Hematopoietic multipotent progenitor cell (in vitro differentiated cells): Measurements from ENCODE around the gene CHST11. TPM values are rescaled to one million over a fixed set of nuclear protein-coding genes. Genes with fewer than 3 reads are reported as not detected.

Experiments
- DNase-seq, 3 donors: peaks; one replicate each; pipeline ENCODE4 v3.0.0-alpha.2; 2011 to 2015; ENCODE audit warnings: low read depth in 2 of 3, low spot score in 2 of 3
- total RNA-seq: library from RNA; depleted of rRNA; stranded (reverse); fragments of >200 nt; gene quantifications from one replicate; pipeline ENCODE4 v1.2.3, GENCODE V29; 2012

CHST11 gene
- 264 TPM for total RNA-seq

GRCh38 chr12:104456417-104456949, at the start of gene CHST11:
CHST11 (plus strand) TSS chr12:104456948.
- DNase-seq = peak; percentile 54 to 97 (median 96)

- no peak for DNase-seq
Observed at GRCh38 chr12:104407438-104407837, 49.3 kb upstream of the CHST11 start.

GRCh38 chr12:104407922-104408321, 48.8 kb upstream of the CHST11 start:
- no peak for DNase-seq

GRCh38 chr12:104410326-104410725, 46.4 kb upstream of the CHST11 start:
- no peak for DNase-seq

- no peak for DNase-seq
Observed at GRCh38 chr12:104410786-104411185, 46.0 kb upstream of the CHST11 start.

- no peak for DNase-seq
Observed at GRCh38 chr12:104411826-104412641, 44.7 kb upstream of the CHST11 start.

- DNase-seq = no peak
Observed at GRCh38 chr12:104412681-104413080, 44.1 kb upstream of the CHST11 start.

- no peak for DNase-seq
Observed at GRCh38 chr12:104413330-104413729, 43.4 kb upstream of the CHST11 start.

GRCh38 chr12:104414581-104415341, 42.0 kb upstream of the CHST11 start:
- no peak for DNase-seq

- DNase-seq = no peak
Observed at GRCh38 chr12:104415342-104415980, 41.3 kb upstream of the CHST11 start.

- DNase-seq = no peak
Observed at GRCh38 chr12:104416136-104416535, 40.6 kb upstream of the CHST11 start.

GRCh38 chr12:104416585-104416984, 40.2 kb upstream of the CHST11 start:
- no peak for DNase-seq

- DNase-seq = no peak
Observed at GRCh38 chr12:104419717-104420116, 37.0 kb upstream of the CHST11 start.

- DNase-seq = no peak
Observed at GRCh38 chr12:104420868-104421267, 35.9 kb upstream of the CHST11 start.

- no peak for DNase-seq
Observed at GRCh38 chr12:104421343-104421742, 35.4 kb upstream of the CHST11 start.

GRCh38 chr12:104422441-104422840, 34.3 kb upstream of the CHST11 start:
- DNase-seq = no peak

- no peak for DNase-seq
Observed at GRCh38 chr12:104423273-104423672, 33.5 kb upstream of the CHST11 start.

GRCh38 chr12:104423809-104424208, 32.9 kb upstream of the CHST11 start:
- DNase-seq = no peak

- no peak for DNase-seq
Observed at GRCh38 chr12:104424955-104425354, 31.8 kb upstream of the CHST11 start.

GRCh38 chr12:104425614-104426013, 31.1 kb upstream of the CHST11 start:
- no peak for DNase-seq

GRCh38 chr12:104426926-104427546, 29.7 kb upstream of the CHST11 start:
- DNase-seq = no peak
